SH-SY5Y (cell line): ENCODE data around the gene HS1BP3.

Experiments used
- GATA2 ChIP-seq: IDR thresholded peaks from 2 replicates; pipeline ENCODE4 v1.6.1; 2011; ENCODE audit warnings: mild to moderate bottlenecking, low read depth, low read length
- GATA3 ChIP-seq: IDR thresholded peaks from 2 replicates; pipeline ENCODE4 v1.6.1; 2011; ENCODE audit warnings: low read depth, mild to moderate bottlenecking, low read length, moderate library complexity

- TF ChIP-seq GATA2: no peak; the same call in 1 of the 2 replicates
- TF ChIP-seq GATA3: no peak
Measured at GRCh38 chr2:20635675-20636584, 15.0 kb downstream of the HS1BP3 start.
